HepG2 (cell line): ENCODE data around the gene CYP4V2. TPM values are rescaled to one million over a fixed set of nuclear protein-coding genes. Genes with fewer than 3 reads are reported as not detected.
"Not testable (repeated sequence)": the region's sequence is repeated elsewhere in the genome, so short reads cannot be mapped to it uniquely, and the experiment has no call there.

Experiments used
- ATAC-seq: fragments of 200-7000 bp; cut with Tn5 transposase; 3 replicates; pipeline ENCODE4 v1.9.1; 2020; ENCODE audit warnings: mild to moderate bottlenecking, moderate library complexity
- BruUV-seq: library from RNA; stranded (reverse); fragments of 400-500 nt; replicated peaks from 2 replicates; lab custom pipeline; 2021; lab: Mats Ljungman, UMichigan
- CTCF ChIA-PET: fragments of 300-600 bp; formaldehyde crosslinking; extraction: SDS; loops from one replicate; lab custom pipeline; 2021; ENCODE audit warnings: low total read pairs, inconsistent platforms, low intra/inter-chr PET ratio; lab: Yijun Ruan, JAX
- POLR2A ChIA-PET: fragments of 350-600 bp; sonication (Branson Sonifier 250); formaldehyde crosslinking; loops from one replicate; lab custom pipeline; 2020; ENCODE audit warnings: antibody characterized with exemption, inconsistent platforms; lab: Yijun Ruan, JAX
- DNase-seq: peaks from one replicate; pipeline ENCODE4 v3.0.0-alpha.2; 2015; ENCODE audit warnings: low spot score
- FAIRE-seq: peaks from 3 replicates; lab custom pipeline; 2011; peaks lifted over from hg19 to GRCh38; lab: Jason Lieb, UNC
- H2AFZ ChIP-seq: one replicate; pipeline ENCODE4 v1.6.1; 2011; ENCODE audit warnings: low read length, inconsistent platforms
- H3K27ac ChIP-seq: fragments of 300-600 bp; 3 replicates; pipeline ENCODE4 v1.8.0; 2011; ENCODE audit warnings: mixed run types, mild to moderate bottlenecking, mixed read lengths, low read length, inconsistent platforms; ENCODE audit not compliant: insufficient read depth; ENCODE audit errors: extremely low read length
- H3K27me3 ChIP-seq, 2 experiments: fragments of 200-600 bp in 1 of 2; 2 replicates in 1 of 2; 3 replicates in 1 of 2; pipeline versions ENCODE4 v1.6.0 to v1.8.0; 2011; ENCODE audit warnings: low read length in 2 of 2, mild to moderate bottlenecking in 2 of 2, moderate library complexity in 2 of 2, inconsistent platforms in 1 of 2; ENCODE audit not compliant: insufficient read depth in 2 of 2, control insufficient read depth in 1 of 2
- H3K36me3 ChIP-seq, 2 experiments: fragments of 200-600 bp in 1 of 2; replicated peaks in 1 of 2; 2 replicates in 1 of 2; 3 replicates in 1 of 2; pipeline versions ENCODE4 v1.5.1 to v1.8.0; 2011; ENCODE audit warnings: low read length in 2 of 2, inconsistent platforms in 1 of 2; ENCODE audit not compliant: insufficient read depth in 2 of 2, control insufficient read depth in 1 of 2
- H3K4me1 ChIP-seq: 2 replicates; pipeline ENCODE4 v1.5.1; 2012; ENCODE audit warnings: low read length, inconsistent platforms; ENCODE audit not compliant: insufficient read depth
- H3K4me2 ChIP-seq: 2 replicates; pipeline ENCODE4 v1.6.0; 2011; ENCODE audit warnings: low read depth, low read length, inconsistent platforms
- H3K4me3 ChIP-seq, 3 experiments: fragments of 200-600 bp in 1 of 3; sonication (generic), shearing (Covaris generic) in 1 of 3; replicated peaks in 1 of 3; 2 replicates each; pipeline ENCODE4 v1.5.1; 2011 to 2016; ENCODE audit warnings: low read length in 3 of 3, inconsistent platforms in 2 of 3, low read depth in 2 of 3, mild to moderate bottlenecking in 2 of 3, control low read depth in 1 of 3, mixed read lengths in 1 of 3; ENCODE audit not compliant: insufficient read depth in 1 of 3
- H3K79me2 ChIP-seq: one replicate; pipeline ENCODE4 v1.6.1; 2011; ENCODE audit warnings: low read length, inconsistent platforms; ENCODE audit not compliant: insufficient read depth
- H3K9ac ChIP-seq: 2 replicates; pipeline ENCODE4 v1.6.0; 2011; ENCODE audit warnings: mild to moderate bottlenecking, low read depth, low read length, inconsistent platforms; ENCODE audit not compliant: insufficient read depth
- H3K9me3 ChIP-seq: 2 replicates; pipeline ENCODE4 v1.5.1; 2012; ENCODE audit warnings: mild to moderate bottlenecking, low read length
- H4K20me1 ChIP-seq: 2 replicates; pipeline ENCODE4 v1.6.0; 2011; ENCODE audit warnings: inconsistent platforms, mild to moderate bottlenecking, low read length, moderate library complexity; ENCODE audit not compliant: insufficient read depth
- EP300 ChIP-seq, 3 experiments: sonication (generic) in 1 of 3; formaldehyde crosslinking in 1 of 3; IDR thresholded peaks; 2 replicates each; pipeline versions ENCODE4 v1.5.1 to v1.6.1; 2011 to 2020; ENCODE audit warnings: low read depth in 2 of 3, low read length in 2 of 3, borderline replicate concordance in 1 of 3, improper control_type of control experiment in 1 of 3, mild to moderate bottlenecking in 1 of 3, missing genetic modification reagents in 1 of 3, moderate library complexity in 1 of 3
- HNRNPK ChIP-seq: fragments of 200-400 bp; formaldehyde crosslinking; IDR thresholded peaks from 2 replicates; pipeline ENCODE4 v1.6.1; 2018; ENCODE audit warnings: low read length, low read depth, moderate library complexity, mild to moderate bottlenecking; ENCODE audit not compliant: poor library complexity, severe bottlenecking
- ZNF598 ChIP-seq: sonication (generic); formaldehyde crosslinking; IDR thresholded peaks from 2 replicates; pipeline ENCODE4 v1.5.1; 2020; ENCODE audit warnings: mild to moderate bottlenecking, missing genetic modification reagents, borderline replicate concordance
- WGBS: methylation state at CpG from one replicate; pipeline ENCODE4 v1.1.6; 2017; ENCODE audit warnings: low lambda C conversion rate; 5-methylcytosine and 5-hydroxymethylcytosine counted together
- in situ Hi-C: cut with HindIII; loops from 2 replicates; pipeline ENCODE4 v1.10.0; 2017; ENCODE audit warnings: low pct_unique_long_range_greater_than_20kb; ENCODE audit not compliant: extremely low pct_ligation_motif_present
- intact Hi-C: fragments of 100-400 bp; cut with micrococcal nuclease; formaldehyde crosslinking; loops from one replicate; pipeline ENCODE4 v1.10.0; 2022; ENCODE audit not compliant: unreplicated experiment
- polyA plus RNA-seq, 8 experiments: library from polyadenylated mRNA; depleted of rRNA in 3 of 8; stranded (reverse) in 7 of 8; unstranded in 1 of 8; fragments of >200 nt; fragmentation: Illumina TruSeq in 4 of 8; extraction: Trizol in 4 of 8; gene quantifications; 2 replicates each; pipeline versions ENCODE4 v1.2.1 to v1.2.3, GENCODE V29; 2011 to 2016; ENCODE audit warnings: low read depth in 4 of 8, missing spikeins in 1 of 8, mixed read lengths in 1 of 8; ENCODE audit not compliant: insufficient read depth in 1 of 8
- total RNA-seq, 5 experiments: library from RNA; depleted of rRNA; stranded (reverse); fragments of >200 nt; fragmentation: Illumina TruSeq; extraction: Trizol; gene quantifications; 2 replicates each; pipeline ENCODE4 v1.2.3, GENCODE V29; 2016; ENCODE audit warnings: low read depth in 1 of 5
- TF ChIP-seq, protein P1 (sequence below): sonication (generic); formaldehyde crosslinking; IDR thresholded peaks from 2 replicates; pipeline ENCODE4 v1.5.0; 2020; ENCODE audit warnings: mild to moderate bottlenecking, missing genetic modification reagents, borderline replicate concordance

The CYP4V2 gene
- total and polyA plus RNA-seq, 2 of the 13 experiments (the other 11 are each of a cell fraction or from before 2014, with no cell fraction given), result 4.7 to 7.2 TPM

DNA sequence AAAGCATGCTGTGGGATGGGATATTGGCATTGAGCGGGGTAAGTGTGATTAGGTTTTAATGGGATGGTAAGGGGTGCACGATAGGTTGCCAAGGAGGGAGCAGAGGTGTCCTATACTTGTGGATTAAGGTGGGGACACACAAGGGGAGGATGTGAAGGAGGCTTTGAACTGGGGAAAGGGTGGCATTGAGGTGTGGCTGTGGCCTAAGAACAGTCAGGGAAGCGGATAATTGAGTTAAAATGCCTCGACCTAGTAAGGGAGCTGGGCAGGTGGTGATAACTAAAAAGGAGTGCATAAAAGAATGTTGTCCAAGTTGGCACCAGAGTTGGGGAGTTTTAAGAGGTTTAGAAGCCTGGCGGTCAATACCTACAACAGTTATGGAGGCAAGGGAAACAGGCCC lies 53.5 kb downstream of the CYP4V2 start (continued):
- TF ChIP-seq ZNF598 (CRISPR knock-in tag) (no peak), EP300 (IDR thresholded peaks at IDR 0.05; ENCODE audit: low read depth in 2 of 2, low read length in 2 of 2) (no peak), EP300 (CRISPR knock-in tag; IDR thresholded peaks at IDR 0.05; ENCODE audit: borderline replicate concordance) (no peak), HNRNPK (no peak)
- TF ChIP-seq, protein P1, sequence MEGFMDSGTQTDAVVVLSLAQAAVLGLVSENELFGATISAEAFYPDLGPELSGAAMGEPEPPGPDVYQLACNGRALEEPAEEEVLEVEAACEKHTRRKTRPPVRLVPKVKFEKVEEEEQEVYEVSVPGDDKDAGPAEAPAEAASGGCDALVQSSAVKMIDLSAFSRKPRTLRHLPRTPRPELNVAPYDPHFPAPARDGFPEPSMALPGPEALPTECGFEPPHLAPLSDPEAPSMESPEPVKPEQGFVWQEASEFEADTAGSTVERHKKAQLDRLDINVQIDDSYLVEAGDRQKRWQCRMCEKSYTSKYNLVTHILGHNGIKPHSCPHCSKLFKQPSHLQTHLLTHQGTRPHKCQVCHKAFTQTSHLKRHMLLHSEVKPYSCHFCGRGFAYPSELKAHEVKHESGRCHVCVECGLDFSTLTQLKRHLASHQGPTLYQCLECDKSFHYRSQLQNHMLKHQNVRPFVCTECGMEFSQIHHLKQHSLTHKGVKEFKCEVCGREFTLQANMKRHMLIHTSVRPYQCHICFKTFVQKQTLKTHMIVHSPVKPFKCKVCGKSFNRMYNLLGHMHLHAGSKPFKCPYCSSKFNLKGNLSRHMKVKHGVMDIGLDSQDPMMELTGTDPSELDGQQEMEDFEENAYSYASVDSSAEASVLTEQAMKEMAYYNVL (CRISPR knock-in tag), result no peak
- TF ChIP-seq, all 625 proteins: peak for 0

- H3K36me3 ChIP-seq, DNase-seq, H3K4me2 ChIP-seq, FAIRE-seq, BruUV-seq, H4K20me1 ChIP-seq, H3K79me2 ChIP-seq, H2AFZ ChIP-seq, H3K4me3 ChIP-seq, H3K27ac ChIP-seq, in situ Hi-C loops, H3K27me3 ChIP-seq, ATAC-seq, intact Hi-C loops, POLR2A ChIA-PET, CTCF ChIA-PET, H3K9ac ChIP-seq, H3K9me3 ChIP-seq: not testable (repeated sequence)
- 63% methylated on average over 9 of the region's 9 CpGs for WGBS
- peaks cover 18% of the 10 kb centered on the region for H3K4me1 ChIP-seq
These were observed 55.8 kb downstream of the CYP4V2 start for GRCh38 chr4:186247062-186247752.
